ENCODE results near the gene CHRM5.

DNA sequence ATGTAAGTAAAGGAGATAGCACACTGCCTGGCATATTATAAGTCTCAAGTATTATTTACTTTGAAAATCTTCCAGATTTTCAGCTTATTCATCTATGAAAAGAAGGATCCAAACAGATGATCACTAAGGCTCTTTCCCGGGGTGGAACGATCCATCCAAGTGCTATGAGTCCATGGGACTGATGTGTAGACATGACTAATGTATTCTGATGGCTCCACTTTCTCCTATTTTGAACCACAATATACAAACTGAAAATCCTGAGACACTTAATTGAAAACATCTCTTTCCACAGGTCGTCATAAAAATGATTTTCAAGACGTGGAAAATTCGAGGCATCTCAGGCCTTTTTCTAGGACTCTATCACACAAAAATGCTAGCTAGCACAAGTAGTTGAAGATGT is 33.4 kb upstream of the CHRM5 start:
- no peak for TF ChIP-seq CTCF (IDR thresholded peaks at IDR 0.05)
- no peak for TF ChIP-seq EZH2 (IDR thresholded peaks at IDR 0.05; ENCODE audit: borderline replicate concordance, insufficient read depth, low read depth, low read length, poor library complexity, severe bottlenecking)

Measured in B cell (primary cell).